ENCODE data around the gene E4F1.

DNA sequence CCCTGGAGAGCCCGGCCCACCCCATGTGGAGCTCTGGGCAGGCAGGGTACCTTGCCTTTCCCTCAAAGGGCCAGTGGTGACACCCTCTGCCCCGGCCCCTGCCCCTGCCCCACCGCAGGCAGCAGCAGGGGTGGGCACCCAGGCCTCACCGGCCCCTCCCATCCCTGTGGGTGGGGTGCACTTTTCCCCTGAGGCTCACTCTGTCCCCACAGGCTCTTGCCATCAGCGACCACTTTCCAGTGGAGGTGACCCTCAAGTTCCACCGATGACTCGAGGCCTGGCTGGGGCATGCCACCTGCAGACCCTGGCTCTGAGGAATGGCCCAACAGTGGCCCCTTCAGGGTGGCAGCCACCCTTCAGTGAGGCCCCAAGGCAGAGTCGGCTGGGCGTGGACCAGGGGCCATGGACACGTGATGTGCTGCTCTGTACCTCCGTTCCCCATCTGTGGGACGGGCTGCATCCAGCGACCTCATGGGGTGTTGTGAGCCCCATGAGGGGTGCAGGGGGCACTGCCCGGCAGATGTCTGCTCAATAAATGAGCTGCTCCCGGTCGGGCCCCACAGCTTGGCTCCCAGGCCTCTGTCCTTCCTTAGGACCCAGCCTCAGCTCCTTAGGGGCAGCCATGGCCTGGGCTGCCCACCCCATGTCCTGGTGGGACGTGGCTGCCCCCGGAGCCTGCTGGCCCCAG lies 14.9 kb downstream of the E4F1 start:
- TF ChIP-seq, protein P1, sequence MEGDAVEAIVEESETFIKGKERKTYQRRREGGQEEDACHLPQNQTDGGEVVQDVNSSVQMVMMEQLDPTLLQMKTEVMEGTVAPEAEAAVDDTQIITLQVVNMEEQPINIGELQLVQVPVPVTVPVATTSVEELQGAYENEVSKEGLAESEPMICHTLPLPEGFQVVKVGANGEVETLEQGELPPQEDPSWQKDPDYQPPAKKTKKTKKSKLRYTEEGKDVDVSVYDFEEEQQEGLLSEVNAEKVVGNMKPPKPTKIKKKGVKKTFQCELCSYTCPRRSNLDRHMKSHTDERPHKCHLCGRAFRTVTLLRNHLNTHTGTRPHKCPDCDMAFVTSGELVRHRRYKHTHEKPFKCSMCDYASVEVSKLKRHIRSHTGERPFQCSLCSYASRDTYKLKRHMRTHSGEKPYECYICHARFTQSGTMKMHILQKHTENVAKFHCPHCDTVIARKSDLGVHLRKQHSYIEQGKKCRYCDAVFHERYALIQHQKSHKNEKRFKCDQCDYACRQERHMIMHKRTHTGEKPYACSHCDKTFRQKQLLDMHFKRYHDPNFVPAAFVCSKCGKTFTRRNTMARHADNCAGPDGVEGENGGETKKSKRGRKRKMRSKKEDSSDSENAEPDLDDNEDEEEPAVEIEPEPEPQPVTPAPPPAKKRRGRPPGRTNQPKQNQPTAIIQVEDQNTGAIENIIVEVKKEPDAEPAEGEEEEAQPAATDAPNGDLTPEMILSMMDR (IDR thresholded peaks at IDR 0.05; ENCODE audit: poor library complexity) = no peak
- TF ChIP-seq EZH2 (IDR thresholded peaks at IDR 0.05; ENCODE audit: borderline replicate concordance) (no peak), EZH2phosphoT487 (IDR thresholded peaks at IDR 0.05; ENCODE audit: low read depth, severe bottlenecking, unreplicated experiment) (no peak)
